GM21723 (cell line): ENCODE measurements around the gene SPDYC.

Experiments
- ATAC-seq: cut with Tn5 transposase; IDR thresholded peaks from one replicate; pipeline ENCODE4 v1.9.1; 2021; ENCODE audit warnings: mild to moderate bottlenecking, moderate library complexity; ENCODE audit not compliant: unreplicated experiment

SPDYC gene, protein sequence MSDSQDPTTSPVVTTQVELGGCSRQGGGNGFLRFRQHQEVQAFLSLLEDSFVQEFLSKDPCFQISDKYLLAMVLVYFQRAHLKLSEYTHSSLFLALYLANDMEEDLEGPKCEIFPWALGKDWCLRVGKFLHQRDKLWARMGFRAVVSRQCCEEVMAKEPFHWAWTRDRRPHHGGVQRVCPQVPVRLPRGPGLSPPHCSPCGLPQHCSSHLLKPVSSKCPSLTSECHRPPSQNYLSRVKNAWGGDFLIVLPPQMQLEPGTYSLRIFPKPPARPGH

GRCh38 chr11:65170058-65170534 is at the start of gene SPDYC:
Gene SPDYC (plus strand): TSS chr11:65170233. CDS start chr11:65171358, 1,125 bp downstream.
- ATAC-seq: no peak

DNA sequence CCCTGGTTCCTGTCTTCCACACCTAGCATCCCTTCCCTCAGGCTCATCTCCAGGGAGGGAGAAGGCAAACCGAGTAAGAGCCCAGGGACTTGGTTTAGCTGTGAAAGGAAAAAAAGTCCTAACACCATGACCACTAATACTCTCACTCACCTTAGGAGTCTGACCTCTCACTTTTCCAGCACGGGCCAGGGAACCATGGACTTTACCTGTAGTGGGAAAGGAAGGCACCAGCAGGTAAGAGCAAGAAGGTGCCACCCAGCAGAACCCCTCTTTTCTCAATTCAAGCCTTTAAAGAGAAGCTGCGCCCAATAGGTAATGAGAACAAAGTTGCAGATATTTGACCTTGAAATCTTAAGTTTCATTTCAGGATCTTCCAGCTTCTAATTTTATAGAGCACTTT is 49.2 kb upstream of the SPDYC start:
- no peak for ATAC-seq

DNA sequence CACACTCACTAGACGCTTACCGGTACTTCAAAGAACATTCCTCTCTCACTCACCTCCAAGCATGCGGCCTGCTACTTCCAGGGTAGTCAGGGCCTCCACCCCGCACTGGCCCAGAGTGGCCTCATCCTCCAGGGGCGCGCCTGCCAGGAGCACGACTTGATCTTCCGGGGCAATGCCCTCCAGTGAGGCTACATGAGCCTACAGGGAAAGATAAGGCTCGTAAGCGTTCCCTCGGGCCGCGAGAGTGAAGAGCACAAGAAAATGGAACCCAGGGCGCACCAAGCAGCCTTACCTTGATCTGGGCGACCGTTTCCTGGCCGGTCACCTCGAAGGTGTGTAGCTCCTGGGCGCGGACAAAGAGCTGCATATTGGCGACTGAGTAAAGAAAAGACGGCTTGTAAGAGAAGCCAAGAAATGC is 48.6 kb upstream of the SPDYC start:
- no peak for ATAC-seq

- peak; percentile 64 for ATAC-seq
Measured at GRCh38 chr11:65121865-65122696, 48.0 kb upstream of the SPDYC start, which contains the start of the genes FAU and MRPL49. Gene FAU (minus strand): TSS chr11:65122134. CDS start chr11:65121813, 321 bp downstream. Gene MRPL49 (plus strand): TSS chr11:65122321. CDS start chr11:65122347, 26 bp downstream.

- ATAC-seq: no peak
Measured at GRCh38 chr11:65124480-65125196, 45.4 kb upstream of the SPDYC start.

GRCh38 chr11:65125197-65126056 is 44.6 kb upstream of the SPDYC start:
- ATAC-seq: no peak

- ATAC-seq: no peak
Measured at GRCh38 chr11:65126624-65127274, 43.3 kb upstream of the SPDYC start.

DNA sequence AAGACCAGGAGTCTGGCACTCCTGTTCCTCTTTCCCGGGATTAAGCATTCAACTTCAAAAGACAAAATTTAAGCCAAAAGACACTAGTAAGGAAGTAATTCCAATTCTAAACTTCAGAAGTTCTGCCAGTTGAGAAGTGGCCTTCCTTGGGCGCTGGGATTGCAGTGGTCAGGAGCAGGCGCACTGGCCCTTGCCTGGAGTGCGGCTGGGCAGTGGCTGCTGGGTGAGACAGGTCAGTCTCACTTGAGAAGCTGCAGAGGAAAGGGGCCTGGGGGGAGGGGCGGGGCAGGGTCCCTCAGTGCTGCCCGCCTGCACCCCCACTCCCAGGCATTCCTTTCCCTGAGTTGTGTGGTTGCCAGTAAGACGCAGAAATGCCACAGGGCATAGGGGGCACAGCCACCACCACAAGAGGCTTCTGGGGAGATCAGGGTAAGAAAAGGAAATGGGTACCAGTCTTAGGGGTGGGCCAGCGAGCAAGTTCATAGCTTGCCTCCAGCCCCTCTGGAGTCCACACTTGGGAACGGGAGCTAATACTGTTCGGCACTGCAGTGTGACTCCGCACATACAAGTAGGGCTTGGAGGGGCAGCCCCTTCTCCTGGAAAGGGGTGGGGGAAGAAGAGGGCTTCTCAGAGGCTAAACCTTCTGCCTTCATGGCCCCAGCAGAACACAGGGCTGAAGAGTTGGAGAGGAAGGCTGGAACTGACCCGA is 42.4 kb upstream of the SPDYC start:
- no peak for ATAC-seq

DNA sequence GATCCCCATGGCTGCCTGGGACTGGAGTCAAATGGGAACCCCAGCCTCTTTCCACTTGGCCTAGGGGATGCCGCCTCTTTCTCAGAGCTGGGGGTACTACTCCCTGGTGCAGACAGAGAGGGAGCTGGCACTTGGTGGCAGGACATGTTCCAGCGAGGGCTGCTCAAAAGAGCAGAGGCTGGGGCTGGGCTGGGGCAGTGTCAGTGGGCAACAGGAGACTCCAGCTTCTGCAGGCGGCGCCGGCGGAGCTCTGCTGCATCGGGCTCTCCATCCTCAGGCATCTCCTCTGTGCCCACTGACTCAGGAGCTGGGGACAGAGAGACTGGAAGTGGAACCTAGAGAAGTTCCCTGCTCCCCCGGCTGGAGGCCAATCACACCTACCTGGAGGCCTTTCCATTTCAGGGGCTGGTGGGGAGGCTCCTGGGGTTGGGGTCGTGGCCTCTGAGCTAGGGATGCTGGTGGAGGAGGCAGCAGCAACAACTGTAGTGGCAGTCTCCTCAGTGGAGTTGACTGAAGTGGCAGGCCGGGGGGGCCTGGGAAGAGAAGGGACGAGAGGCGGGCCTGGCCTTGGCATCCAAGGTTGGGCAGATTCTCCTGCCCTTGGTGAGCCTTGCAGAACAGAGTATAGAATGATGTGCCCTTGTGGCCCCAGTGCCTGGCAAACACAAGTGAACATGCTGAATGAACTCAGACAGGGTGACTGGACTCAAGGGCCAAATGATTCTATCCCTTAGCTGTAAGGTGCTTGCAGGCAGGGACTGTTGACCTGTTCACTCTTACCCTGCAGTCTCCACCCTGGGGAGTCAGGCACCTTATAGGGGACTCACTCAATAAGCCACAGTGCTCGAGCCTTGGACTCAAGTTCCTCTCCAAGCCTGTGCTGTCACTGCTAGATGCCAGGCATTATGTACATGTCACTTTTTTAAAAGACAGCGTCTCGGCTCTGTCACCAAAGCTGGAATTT is 41.6 kb upstream of the SPDYC start:
- ATAC-seq: no peak

DNA sequence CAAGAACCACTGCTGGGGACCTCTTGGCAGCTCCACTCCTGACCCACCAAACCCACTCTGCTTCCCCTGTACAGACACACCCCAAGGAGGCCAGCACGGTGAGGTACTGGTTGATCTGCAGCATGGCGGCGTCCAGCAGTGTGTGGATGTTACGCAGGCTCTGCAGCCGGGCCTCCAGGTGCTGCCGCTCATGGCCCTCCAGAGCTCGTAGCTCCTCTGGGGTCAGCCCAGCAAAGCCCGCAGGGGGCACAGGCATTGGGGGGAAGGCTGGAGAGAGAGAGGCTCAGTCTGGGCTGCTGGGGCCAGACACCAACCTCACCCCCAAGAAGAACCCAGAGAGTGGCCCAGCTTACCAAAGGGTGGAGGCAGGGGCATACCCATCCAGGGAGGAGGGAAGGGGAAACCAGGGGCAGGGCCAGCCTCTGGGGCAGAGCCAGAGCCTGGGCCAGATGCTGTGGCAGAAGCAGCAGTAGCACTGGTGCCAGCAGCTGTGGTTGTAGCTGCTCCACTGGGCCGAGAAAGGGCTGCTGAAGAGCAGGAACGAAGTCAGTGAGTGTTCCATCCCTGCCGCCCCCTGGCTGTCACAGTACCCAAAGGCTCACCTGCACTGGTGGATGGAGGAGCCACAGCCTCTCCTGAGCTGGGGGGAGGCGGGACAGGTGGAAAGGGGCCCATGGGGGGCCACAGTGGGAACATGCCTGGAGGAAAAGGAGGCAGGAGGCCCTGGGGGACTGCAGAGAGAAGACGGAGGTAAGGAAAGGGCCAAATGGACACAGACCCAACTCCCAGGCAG is 40.2 kb upstream of the SPDYC start:
- ATAC-seq: no peak

GRCh38 chr11:65130631-65131416 is 39.2 kb upstream of the SPDYC start:
- ATAC-seq: no peak

DNA sequence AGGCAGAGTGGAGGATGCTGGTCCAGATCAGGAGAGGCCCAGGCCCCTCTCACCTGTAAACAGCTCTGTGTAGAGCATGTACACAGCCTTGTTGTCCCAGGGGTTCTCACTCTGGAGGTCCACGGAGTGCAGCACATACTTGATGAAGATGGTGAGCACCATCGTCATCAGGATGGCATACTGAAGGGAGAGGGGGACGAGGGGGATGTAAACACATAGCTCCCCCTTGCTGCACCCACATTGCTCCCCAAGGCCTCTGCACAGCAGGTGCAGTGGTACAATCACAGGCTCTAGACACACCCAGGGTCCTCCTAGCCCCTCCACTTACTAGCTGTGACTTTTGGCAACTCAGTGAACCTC is 38.6 kb upstream of the SPDYC start:
- no peak for ATAC-seq

DNA sequence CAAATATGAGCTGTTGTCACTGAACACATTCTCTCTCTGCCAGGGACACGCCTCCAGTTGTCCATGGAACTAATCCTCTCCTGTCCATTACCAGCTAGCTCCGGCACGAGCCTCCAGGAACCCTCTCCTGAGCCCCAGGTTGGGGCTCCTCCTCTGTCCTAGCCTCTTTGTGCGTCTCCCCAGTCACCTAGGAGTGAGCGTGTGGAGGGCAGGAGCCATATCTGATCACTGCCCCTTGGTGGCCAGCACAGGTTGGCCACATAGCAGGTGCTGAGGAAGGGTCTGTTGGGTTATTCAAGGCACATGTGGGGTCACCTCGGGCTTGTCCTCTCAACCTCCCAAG is 38.2 kb upstream of the SPDYC start:
- no peak for ATAC-seq

DNA sequence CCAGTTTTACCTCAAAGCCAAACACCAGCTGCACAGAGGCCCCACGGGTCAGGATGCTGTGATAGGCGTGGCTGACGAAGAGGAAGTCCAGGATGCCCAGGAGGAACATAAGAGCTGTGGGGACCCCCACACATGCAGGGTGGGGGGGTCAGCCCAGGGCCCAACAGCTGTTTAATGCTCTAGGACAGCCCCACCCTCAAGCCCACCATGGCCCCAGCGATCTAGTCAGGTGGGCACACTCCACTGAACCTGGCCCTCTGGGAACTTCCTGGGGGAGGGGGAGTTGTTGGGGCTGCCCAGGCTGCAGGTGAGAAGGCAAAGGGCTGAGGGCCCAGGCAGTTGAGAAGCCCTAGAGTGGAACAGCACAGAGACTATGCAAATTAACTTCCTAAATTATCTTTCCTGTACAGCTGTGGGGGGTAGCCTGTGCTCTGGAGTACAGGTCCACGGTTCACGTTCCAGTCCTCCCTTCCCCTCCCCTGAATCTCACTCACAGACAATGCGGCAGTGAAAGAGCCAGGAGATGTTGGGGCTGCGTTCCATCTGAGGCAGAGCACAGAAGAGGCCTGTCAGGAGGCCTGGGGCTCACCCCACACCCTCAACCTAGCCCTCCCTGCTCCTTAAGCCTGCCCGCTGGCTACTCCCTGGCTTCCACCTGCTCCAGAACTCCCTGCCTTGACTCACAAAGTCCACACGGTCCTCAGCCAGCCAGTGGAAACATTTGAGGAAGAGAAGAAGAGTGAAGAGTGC is 37.6 kb upstream of the SPDYC start:
- peak; percentile 43 for ATAC-seq

DNA sequence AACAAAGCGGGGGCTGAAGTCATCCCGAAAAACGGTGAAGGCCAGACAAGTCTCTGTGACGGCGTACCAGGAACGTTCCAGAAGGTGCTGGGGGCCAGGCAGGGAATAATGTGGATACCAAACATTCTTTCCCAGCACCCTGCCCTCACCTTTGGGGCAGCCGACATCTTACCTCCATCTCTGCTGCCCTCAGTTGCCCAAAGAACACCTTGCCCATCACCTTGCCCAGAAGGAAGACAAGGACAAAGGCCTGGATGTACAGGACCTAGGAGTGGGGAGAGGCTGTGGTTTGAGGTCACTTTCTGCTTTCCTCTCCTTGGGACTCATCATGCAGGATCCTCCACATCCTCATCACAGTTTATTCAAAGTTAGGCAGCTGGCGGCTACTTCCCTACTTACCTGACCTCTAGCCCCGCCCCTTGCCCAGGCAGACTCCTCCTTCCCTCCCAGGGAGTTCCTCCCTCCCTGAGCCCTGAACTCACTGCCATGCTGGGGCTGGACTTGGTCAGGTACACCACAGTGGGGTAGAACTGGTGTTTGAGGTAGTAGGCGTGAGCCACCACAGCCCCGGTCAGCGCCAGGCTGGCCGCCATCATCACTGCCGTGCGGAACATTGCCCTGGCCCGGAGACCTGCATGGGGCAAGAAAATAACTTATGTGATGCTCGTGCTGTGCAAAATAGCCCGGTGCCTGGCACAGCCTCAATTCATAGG is 36.9 kb upstream of the SPDYC start:
- ATAC-seq: no peak
